ENCODE results near the gene CERS2. TPM values are rescaled to one million over a fixed set of nuclear protein-coding genes. Genes with fewer than 3 reads are reported as not detected.

The CERS2 gene
- total RNA-seq = 100 to 1,000 TPM; 177 to 181 TPM

DNA sequence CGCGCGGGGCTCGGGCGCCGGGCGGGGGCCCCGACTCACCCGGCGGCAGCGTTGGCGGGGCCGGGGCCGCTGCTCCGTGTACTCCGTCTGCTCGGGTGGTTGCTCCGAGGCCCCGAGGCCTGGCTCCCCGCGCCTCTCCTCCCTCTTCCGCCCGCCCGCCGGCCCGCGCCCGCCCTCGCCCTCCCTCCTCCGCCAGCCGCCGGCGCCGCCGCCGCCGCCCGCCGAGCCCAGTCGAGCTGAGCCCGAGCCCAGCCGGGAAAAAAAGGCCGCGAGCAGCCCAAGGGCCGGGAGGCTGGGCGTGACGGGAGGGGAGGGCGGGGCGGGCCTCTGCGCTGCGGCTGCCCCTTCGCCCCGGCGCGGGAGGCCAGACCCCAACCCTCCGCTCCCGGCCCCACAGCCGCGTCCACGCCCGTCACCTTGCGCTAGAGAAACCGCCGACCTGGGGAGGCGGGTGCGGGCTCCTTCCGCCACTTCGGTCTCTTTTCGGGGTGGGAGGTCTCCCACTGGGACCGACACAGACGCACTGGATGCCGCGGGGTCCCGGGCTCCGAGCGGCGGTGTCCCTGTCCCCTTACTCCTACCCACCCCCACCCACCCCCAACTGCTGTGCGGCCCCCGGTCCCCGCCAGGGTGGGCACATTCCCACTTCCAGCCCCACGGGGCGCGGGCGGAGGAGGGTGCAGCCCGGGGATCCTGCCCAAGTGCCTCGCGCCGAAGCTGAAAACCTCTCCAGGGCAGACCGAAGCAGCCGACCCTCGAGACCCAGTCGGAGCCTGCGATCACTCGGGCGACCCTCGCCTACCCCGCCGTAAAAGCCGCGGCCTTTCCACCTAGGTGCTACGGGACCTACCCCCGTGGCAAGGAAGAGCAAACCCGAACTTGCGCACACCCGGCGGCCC is at the start of gene CERS2:
TSS of gene CERS2 (minus strand) at position 256 of the 899 bp plus-strand sequence. CDS start 5,745 bp downstream, outside the sequence.
- H3K4me1 Mint-ChIP-seq = peaks cover 73% of the 10 kb centered on the region
- peaks cover 10% of the 10 kb centered on the region for H3K36me3 Mint-ChIP-seq (ENCODE audit: low read depth)
- peak within 1 kb of the TSS; percentile 83 for H3K27ac Mint-ChIP-seq
- ChIA-PET POLR2A (interaction anchor here (0.9 to 2.5 kb wide), 19 partner anchors 8 to 609 kb away, joined by 3 to 21 read pairs (median 5); partner anchors contain the start of genes GABPB2, MINDY1, PIP5K1A and SETDB1), CTCF (interaction anchor here (1.0 to 2.0 kb wide), 6 partner anchors 9 to 414 kb away, joined by 3 to 8 read pairs (median 4); partner anchors contain the start of genes GOLPH3L and MINDY1)
- H3K27me3 Mint-ChIP-seq = no peaks in the 10 kb centered on the region
- H3K4me3 Mint-ChIP-seq = peak within 1 kb of the TSS; percentile 86
- H3K9me3 Mint-ChIP-seq = no peaks in the 10 kb centered on the region
- peak; percentile 84 for DNase-seq

GRCh38 chr1:151013518-151013917 is 38.9 kb upstream of the CERS2 start:
- ChIA-PET POLR2A (no interaction called here), CTCF (interaction anchor here (1.1 kb wide), 1 partner anchor 38 kb away, joined by 3 read pairs; no protein-coding TSS in a partner anchor)
- Mint-ChIP-seq H3K27me3 (no peaks in the 10 kb centered on the region), H3K36me3 (ENCODE audit: low read depth) (peaks cover 5% of the 10 kb centered on the region), H3K27ac (no peak overlapping the region), H3K9me3 (no peaks in the 10 kb centered on the region), H3K4me1 (peaks cover 29% of the 10 kb centered on the region), H3K4me3 (no peak overlapping the region)
- DNase-seq = no peak

DNA sequence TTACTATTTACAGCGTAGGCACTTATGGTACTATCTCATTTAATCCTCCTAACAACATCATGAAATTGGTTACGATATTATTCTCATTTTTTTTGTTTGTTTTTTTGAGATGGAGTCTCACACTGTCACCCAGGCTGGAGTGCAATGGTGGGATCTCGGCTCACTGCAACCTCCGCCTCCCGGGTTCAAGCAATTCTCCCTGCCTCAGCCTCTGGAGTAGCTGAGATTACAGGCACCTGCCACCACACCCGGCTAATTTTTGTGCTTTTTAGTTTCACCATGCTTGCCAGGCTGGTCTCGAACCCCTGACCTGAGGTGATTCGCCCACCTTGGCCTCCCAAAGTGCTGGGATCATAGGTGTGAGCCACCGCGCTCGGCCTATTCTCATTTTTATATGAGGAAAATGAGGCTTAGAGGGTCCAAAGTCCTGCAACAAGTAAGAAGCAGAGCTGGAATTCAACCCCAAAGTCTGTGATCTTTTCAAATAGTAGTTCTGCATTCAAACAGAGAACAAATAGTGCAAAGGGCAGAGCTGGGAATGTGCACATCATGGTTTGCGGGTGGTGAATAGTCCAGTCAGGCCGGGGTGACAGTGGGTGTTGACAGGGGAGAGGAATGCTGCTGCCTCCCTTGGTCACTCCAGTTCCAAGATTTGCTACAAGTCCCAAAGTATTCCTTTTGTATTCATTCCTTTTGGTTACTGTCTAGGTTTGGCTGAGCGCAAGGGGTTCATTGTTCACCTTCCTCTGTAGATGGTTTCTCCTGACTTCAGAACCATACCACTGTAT is 38.2 kb upstream of the CERS2 start:
- H3K4me1 Mint-ChIP-seq = peaks cover 34% of the 10 kb centered on the region
- no peaks in the 10 kb centered on the region for H3K27me3 Mint-ChIP-seq
- H3K9me3 Mint-ChIP-seq = no peaks in the 10 kb centered on the region
- ChIA-PET CTCF (no interaction called here), POLR2A (interaction anchor here (2.0 kb wide), 1 partner anchor 35 kb away, joined by 6 read pairs; the partner anchor contains the start of gene C1orf56)
- H3K27ac Mint-ChIP-seq = no peak overlapping the region
- H3K36me3 Mint-ChIP-seq (ENCODE audit: low read depth) = peaks cover 3% of the 10 kb centered on the region
- no peak for DNase-seq
- H3K4me3 Mint-ChIP-seq = no peak overlapping the region

DNA sequence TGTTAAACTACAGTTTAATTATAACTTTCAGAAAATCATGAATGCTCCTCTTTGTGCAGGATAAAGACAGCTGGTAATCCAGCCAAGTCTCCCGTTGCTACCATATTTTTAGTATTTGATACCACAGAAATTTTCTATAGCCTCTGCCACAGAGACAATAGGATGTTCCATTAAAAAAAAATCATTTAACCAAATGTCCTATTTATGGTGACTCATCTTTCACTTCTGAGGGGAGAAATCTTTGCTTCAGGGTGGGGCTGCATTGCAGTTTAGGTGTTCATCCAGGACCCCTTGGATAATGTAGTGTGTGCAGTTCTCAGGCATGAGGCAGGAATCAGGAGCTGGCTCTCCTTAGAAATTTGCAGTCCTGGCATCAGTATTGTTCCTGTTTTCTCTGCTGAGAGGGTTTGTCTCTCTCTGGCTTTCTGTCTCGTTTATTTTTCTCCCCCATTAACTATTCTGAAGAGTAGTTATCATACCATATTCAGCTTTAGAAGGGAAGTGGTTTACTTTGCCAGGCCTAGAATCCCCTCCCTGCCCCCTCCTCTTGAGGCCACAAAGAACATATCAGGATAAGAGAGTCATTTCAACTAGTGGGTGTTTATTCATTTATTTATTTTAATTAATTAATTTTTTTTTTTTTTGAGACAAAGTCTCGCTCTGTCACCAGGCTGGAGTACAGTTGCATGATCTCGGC is 36.7 kb upstream of the CERS2 start:
- POLR2A ChIA-PET = interaction anchor here (1.0 to 2.0 kb wide), 3 partner anchors 35 to 146 kb away, joined by 3 to 6 read pairs (median 4); partner anchors contain the start of genes C1orf56 and TNFAIP8L2
- CTCF ChIA-PET = interaction anchor here (0.9 kb wide), 1 partner anchor 22 kb away, joined by 3 read pairs; no protein-coding TSS in a partner anchor
- Mint-ChIP-seq H3K4me1 (peaks cover 50% of the 10 kb centered on the region), H3K27me3 (no peaks in the 10 kb centered on the region), H3K9me3 (no peaks in the 10 kb centered on the region), H3K4me3 (no peak overlapping the region), H3K27ac (no peak overlapping the region), H3K36me3 (ENCODE audit: low read depth) (peaks cover 3% of the 10 kb centered on the region)
- DNase-seq = no peak

- CTCF ChIA-PET = interaction anchor here (0.7 to 2.0 kb wide), 3 partner anchors 14 to 326 kb away, joined by 3 to 5 read pairs (median 3); partner anchors contain the start of gene CDC42SE1
- H3K9me3 Mint-ChIP-seq = no peaks in the 10 kb centered on the region
- H3K4me3 Mint-ChIP-seq = no peak overlapping the region
- POLR2A ChIA-PET = interaction anchor here (1.4 kb wide), 1 partner anchor 36 kb away, joined by 3 read pairs; no protein-coding TSS in a partner anchor
- no peaks in the 10 kb centered on the region for H3K27me3 Mint-ChIP-seq
- peaks cover 60% of the 10 kb centered on the region for H3K4me1 Mint-ChIP-seq
- DNase-seq = no peak
- peaks cover 3% of the 10 kb centered on the region for H3K36me3 Mint-ChIP-seq (ENCODE audit: low read depth)
- no peak overlapping the region for H3K27ac Mint-ChIP-seq
Observed at GRCh38 chr1:151010346-151010726, 35.7 kb upstream of the CERS2 start.

DNA sequence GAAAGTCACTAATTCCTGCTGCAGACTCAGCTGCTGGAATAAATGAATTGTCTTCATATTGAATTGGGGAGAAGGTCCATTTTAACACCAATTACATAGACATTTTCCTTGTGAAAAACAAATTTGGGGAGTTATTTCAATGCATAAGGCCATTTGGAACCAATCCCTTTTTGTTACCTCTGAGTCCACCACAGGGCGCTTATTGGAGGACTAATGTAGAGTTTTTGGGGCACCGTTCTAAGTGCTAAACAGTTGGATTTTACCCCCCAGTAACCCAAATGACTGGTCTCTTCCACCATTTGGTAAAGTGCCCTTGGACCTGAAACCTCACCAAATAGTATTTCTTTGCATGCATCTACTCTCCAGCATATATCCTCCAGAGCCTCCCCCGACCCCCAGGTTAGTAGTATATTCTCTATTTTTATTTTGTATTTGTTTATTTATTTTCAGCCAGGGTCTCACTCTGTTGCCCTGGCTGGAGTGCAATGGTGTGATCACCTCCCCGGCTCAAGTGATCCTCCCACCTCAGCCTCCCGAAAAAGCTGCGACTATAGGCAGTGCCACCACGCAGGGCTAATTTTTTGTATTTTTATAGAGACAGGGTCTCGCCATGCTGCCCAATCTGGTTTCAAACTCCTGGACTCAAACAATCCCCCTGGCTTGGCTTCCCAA is 35.2 kb upstream of the CERS2 start:
- H3K27me3 Mint-ChIP-seq = no peaks in the 10 kb centered on the region
- DNase-seq = no peak
- H3K9me3 Mint-ChIP-seq = no peaks in the 10 kb centered on the region
- no peak overlapping the region for H3K27ac Mint-ChIP-seq
- ChIA-PET CTCF (interaction anchor here (0.7 to 2.0 kb wide), 4 partner anchors 14 to 326 kb away, joined by 3 to 6 read pairs (median 4); partner anchors contain the start of gene CDC42SE1), POLR2A (interaction anchor here (0.7 to 1.9 kb wide), 5 partner anchors 15 to 61 kb away, joined by 3 to 7 read pairs (median 4); partner anchors contain the start of genes C1orf56 and GABPB2)
- H3K4me1 Mint-ChIP-seq = peaks cover 62% of the 10 kb centered on the region
- peak overlapping the region; percentile 93 for H3K4me3 Mint-ChIP-seq
- peaks cover 3% of the 10 kb centered on the region for H3K36me3 Mint-ChIP-seq (ENCODE audit: low read depth)

GRCh38 chr1:151009206-151009587 is 34.6 kb upstream of the CERS2 start:
- H3K27ac Mint-ChIP-seq = peak overlapping the region; percentile 83
- H3K27me3 Mint-ChIP-seq = no peaks in the 10 kb centered on the region
- H3K4me3 Mint-ChIP-seq = peak overlapping the region; percentile 93
- CTCF ChIA-PET = interaction anchor here (1.9 to 2.0 kb wide), 2 partner anchors 13 to 15 kb away, joined by 5 to 6 read pairs; no protein-coding TSS in a partner anchor
- no peak for DNase-seq
- POLR2A ChIA-PET = interaction anchor here (0.7 to 1.9 kb wide), 4 partner anchors 15 to 61 kb away, joined by 3 to 7 read pairs (median 6); partner anchors contain the start of genes C1orf56 and GABPB2
- no peaks in the 10 kb centered on the region for H3K9me3 Mint-ChIP-seq
- peaks cover 3% of the 10 kb centered on the region for H3K36me3 Mint-ChIP-seq (ENCODE audit: low read depth)
- H3K4me1 Mint-ChIP-seq = peaks cover 66% of the 10 kb centered on the region

DNA sequence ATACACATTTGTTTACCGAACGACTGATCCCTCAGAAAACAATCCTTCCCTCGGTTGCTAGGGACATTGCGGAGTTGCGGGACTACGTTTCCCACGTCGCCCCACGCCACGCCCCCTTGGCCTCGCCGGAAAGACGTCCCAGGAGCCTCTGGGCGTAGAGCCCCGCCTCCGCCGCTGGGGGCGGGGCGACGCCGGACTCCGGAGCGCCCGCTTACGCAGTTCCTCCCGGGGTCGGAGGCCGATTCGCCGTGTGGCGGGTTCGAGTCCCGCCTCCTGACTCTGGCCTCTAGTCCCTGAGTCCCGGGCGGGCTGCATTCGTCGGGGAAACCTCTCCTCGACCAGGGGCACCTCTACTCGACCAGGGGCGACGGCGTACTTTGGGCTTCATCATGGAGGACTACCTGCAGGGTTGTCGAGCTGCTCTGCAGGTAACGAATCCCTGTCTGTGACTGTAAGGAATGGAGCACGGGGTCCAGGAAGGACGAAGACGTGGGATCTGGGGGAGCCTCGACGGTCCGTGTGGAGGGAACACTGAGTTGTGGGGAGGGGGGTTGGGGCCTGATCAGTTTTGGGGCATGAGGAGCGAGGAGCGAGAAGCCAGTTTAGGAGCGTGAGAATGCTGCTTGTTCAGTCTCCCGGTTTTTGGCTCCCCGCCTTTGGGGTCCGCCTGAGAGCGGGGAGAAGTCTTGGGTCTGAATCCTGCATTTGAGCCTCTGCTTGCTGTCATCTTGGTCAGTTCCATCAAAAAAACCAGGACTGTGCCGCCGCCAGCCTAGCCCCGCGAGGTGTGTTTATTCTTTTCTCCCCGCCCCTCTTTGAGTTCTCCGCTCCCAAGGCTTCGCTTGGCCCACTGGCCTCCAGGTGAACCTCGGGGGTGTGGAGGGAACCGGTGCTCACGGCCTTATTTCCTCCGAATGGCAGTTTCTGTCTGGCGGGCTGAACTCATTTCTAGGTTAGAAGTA is 33.9 kb upstream of the CERS2 start, which contains the start of gene PRUNE1:
TSS of gene PRUNE1 (plus strand) at position 206 of the 962 bp plus-strand sequence. CDS start at position 390, 184 bp downstream.
- DNase-seq = peak; percentile 96
- H3K36me3 Mint-ChIP-seq (ENCODE audit: low read depth) = peaks cover 3% of the 10 kb centered on the region
- H3K9me3 Mint-ChIP-seq = no peaks in the 10 kb centered on the region
- peak within 1 kb of the TSS; percentile 83 for H3K27ac Mint-ChIP-seq
- H3K27me3 Mint-ChIP-seq = no peaks in the 10 kb centered on the region
- CTCF ChIA-PET = interaction anchor here (1.9 to 2.0 kb wide), 2 partner anchors 12 to 16 kb away, joined by 5 to 6 read pairs; no protein-coding TSS in a partner anchor
- H3K4me3 Mint-ChIP-seq = peak within 1 kb of the TSS; percentile 93
- peaks cover 73% of the 10 kb centered on the region for H3K4me1 Mint-ChIP-seq
- POLR2A ChIA-PET = interaction anchor here (1.0 to 1.9 kb wide), 4 partner anchors 16 to 148 kb away, joined by 3 to 7 read pairs (median 6); partner anchors contain the start of genes GABPB2 and TNFAIP8L2

- no peak for DNase-seq
- Mint-ChIP-seq H3K36me3 (ENCODE audit: low read depth) (peaks cover 3% of the 10 kb centered on the region), H3K4me1 (peaks cover 79% of the 10 kb centered on the region), H3K4me3 (peak overlapping the region; percentile 93), H3K27ac (peak overlapping the region; percentile 83), H3K27me3 (no peaks in the 10 kb centered on the region), H3K9me3 (no peaks in the 10 kb centered on the region)
- POLR2A ChIA-PET = interaction anchor here (1.0 to 3.4 kb wide), 7 partner anchors 11 to 442 kb away, joined by 3 to 35 read pairs (median 7); partner anchors contain the start of genes C1orf56, CDC42SE1, CERS2 and MLLT11
- CTCF ChIA-PET = interaction anchor here (1.9 kb wide), 1 partner anchor 17 kb away, joined by 6 read pairs; no protein-coding TSS in a partner anchor
Observed at GRCh38 chr1:151007853-151008243, 33.2 kb upstream of the CERS2 start.

GRCh38 chr1:151006327-151007052 is 31.9 kb upstream of the CERS2 start, which contains the start of gene MINDY1:
TSS of gene MINDY1 (minus strand) at chr1:151006902. CDS start at chr1:151002617, 4,285 bp downstream.
- Mint-ChIP-seq H3K4me3 (peak within 1 kb of the TSS; percentile 93), H3K36me3 (ENCODE audit: low read depth) (peaks cover 14% of the 10 kb centered on the region), H3K9me3 (no peaks in the 10 kb centered on the region), H3K27ac (peak within 1 kb of the TSS; percentile 83), H3K27me3 (no peaks in the 10 kb centered on the region), H3K4me1 (peaks cover 83% of the 10 kb centered on the region)
- DNase-seq = peak; percentile 46
- POLR2A ChIA-PET = interaction anchor here (0.8 to 3.4 kb wide), 28 partner anchors 10 to 737 kb away, joined by 3 to 35 read pairs (median 5); partner anchors contain the start of genes C1orf56, CDC42SE1, CERS2 and ENSA
- CTCF ChIA-PET = interaction anchor here (0.7 to 3.0 kb wide), 18 partner anchors 10 to 334 kb away, joined by 3 to 56 read pairs (median 4); partner anchors contain the start of genes ANXA9 and GABPB2
